Endothelial cell of umbilical vein (primary cell): ENCODE results near the gene CHSY1. TPM values are rescaled to one million over a fixed set of nuclear protein-coding genes. Genes with fewer than 3 reads are reported as not detected.

Source experiments
- BruUV-seq: library from RNA; stranded (reverse); fragments of 400-500 nt; replicated peaks from 2 replicates; lab custom pipeline; 2021; lab: Mats Ljungman, UMichigan
- CTCF ChIA-PET: fragments of 300-600, 350-600 bp; sonication (Branson Sonifier 250); formaldehyde crosslinking; loops from one replicate; lab custom pipeline; 2021; ENCODE audit warnings: antibody characterized with exemption, inconsistent platforms; lab: Charles Lee
- POLR2A ChIA-PET: fragments of 300-600, 350-600 bp; sonication (Branson Sonifier 250); formaldehyde crosslinking; loops from one replicate; lab custom pipeline; 2021; ENCODE audit warnings: antibody characterized with exemption, inconsistent platforms; lab: Charles Lee
- DNase-seq: peaks from one replicate; pipeline ENCODE4 v3.0.0-alpha.2; 2011; ENCODE audit warnings: low read depth, low spot score
- FAIRE-seq: peaks from 2 replicates; lab custom pipeline; 2011; peaks lifted over from hg19 to GRCh38; lab: Jason Lieb, UNC
- H2AFZ ChIP-seq: 2 replicates; pipeline ENCODE4 v1.6.0; 2012; ENCODE audit warnings: low read depth, low read length, control low read depth, inconsistent platforms
- H3K27ac ChIP-seq: 2 replicates; pipeline ENCODE4 v1.5.1; 2011; ENCODE audit warnings: low read depth, mild to moderate bottlenecking, control low read depth, low read length, moderate library complexity; ENCODE audit not compliant: insufficient read depth
- H3K27me3 ChIP-seq, 2 experiments: 2 replicates each; pipeline versions ENCODE4 v1.6.0 to v1.6.1; 2011; ENCODE audit warnings: low read length in 2 of 2, mixed read lengths in 1 of 2; ENCODE audit not compliant: control insufficient read depth in 2 of 2, insufficient read depth in 2 of 2
- H3K36me3 ChIP-seq, 2 experiments: 2 replicates in 1 of 2; 3 replicates in 1 of 2; pipeline ENCODE4 v1.5.1; 2011; ENCODE audit warnings: low read length in 2 of 2, mild to moderate bottlenecking in 1 of 2, moderate library complexity in 1 of 2; ENCODE audit not compliant: control insufficient read depth in 2 of 2, insufficient read depth in 2 of 2; ENCODE audit errors: extremely low read depth in 1 of 2
- H3K4me1 ChIP-seq: 3 replicates; pipeline ENCODE4 v1.5.1; 2011; ENCODE audit warnings: mild to moderate bottlenecking, low read length; ENCODE audit not compliant: control insufficient read depth, insufficient read depth; ENCODE audit errors: extremely low read depth
- H3K4me2 ChIP-seq: 2 replicates; pipeline ENCODE4 v1.6.1; 2011; ENCODE audit warnings: low read length, control low read depth, mixed read lengths; ENCODE audit not compliant: insufficient read depth
- H3K4me3 ChIP-seq, 3 experiments: fragments of 200-600 bp in 1 of 3; sonication (generic), shearing (Covaris generic) in 1 of 3; replicated peaks in 1 of 3; 2 replicates each; pipeline ENCODE4 v1.5.1; 2011 to 2016; ENCODE audit warnings: control low read depth in 3 of 3, low read length in 3 of 3, mild to moderate bottlenecking in 2 of 3, inconsistent platforms in 1 of 3, low read depth in 1 of 3, moderate library complexity in 1 of 3; ENCODE audit not compliant: insufficient read depth in 1 of 3
- H3K79me2 ChIP-seq: 2 replicates; pipeline ENCODE4 v1.6.0; 2012; ENCODE audit warnings: low read length, inconsistent platforms; ENCODE audit not compliant: control insufficient read depth, insufficient read depth
- H3K9ac ChIP-seq: replicated peaks from 2 replicates; pipeline ENCODE3; 2011; ENCODE audit warnings: low read length, control low read depth; ENCODE audit not compliant: insufficient read depth; ENCODE audit errors: extremely low read depth
- H3K9me1 ChIP-seq: replicated peaks from 3 replicates; pipeline ENCODE4 v1.6.0; 2011; ENCODE audit warnings: mild to moderate bottlenecking, low read length; ENCODE audit not compliant: control insufficient read depth, insufficient read depth; ENCODE audit errors: extremely low read depth
- H3K9me3 ChIP-seq: replicated peaks from 2 replicates; pipeline ENCODE4 v1.5.1; 2012; ENCODE audit warnings: low read length, inconsistent platforms; ENCODE audit not compliant: control insufficient read depth, insufficient read depth
- H4K20me1 ChIP-seq: replicated peaks from 2 replicates; pipeline ENCODE3; 2011; ENCODE audit warnings: mild to moderate bottlenecking, low read length; ENCODE audit not compliant: control insufficient read depth, insufficient read depth; ENCODE audit errors: extremely low read depth
- CTCF ChIP-seq, 2 donors: IDR thresholded peaks; 1 replicate in 1 of 2; 2 replicates in 1 of 2; pipeline ENCODE4 v1.5.1; 2011; ENCODE audit warnings: low read length in 2 of 2, mild to moderate bottlenecking in 2 of 2, moderate library complexity in 2 of 2, control low read depth in 1 of 2, inconsistent platforms in 1 of 2, low read depth in 1 of 2; ENCODE audit not compliant: insufficient read depth in 1 of 2; ENCODE audit errors: extremely low read depth in 1 of 2
- EZH2 ChIP-seq: IDR thresholded peaks from 2 replicates; pipeline ENCODE4 v1.6.1; 2012; ENCODE audit warnings: borderline replicate concordance, low read depth, mild to moderate bottlenecking, moderate library complexity, low read length, inconsistent platforms; ENCODE audit not compliant: severe bottlenecking
- FOS ChIP-seq: IDR thresholded peaks from 2 replicates; pipeline ENCODE4 v1.6.1; 2011; ENCODE audit warnings: mild to moderate bottlenecking, low read length, moderate library complexity, borderline replicate concordance; ENCODE audit not compliant: insufficient read depth
- GATA2 ChIP-seq: IDR thresholded peaks from 2 replicates; pipeline ENCODE4 v1.7.0; 2011; ENCODE audit warnings: low read depth, mild to moderate bottlenecking, moderate library complexity, mixed read lengths, low read length; ENCODE audit not compliant: insufficient read length, insufficient read depth
- JUN ChIP-seq: IDR thresholded peaks from 2 replicates; pipeline ENCODE4 v1.6.1; 2011; ENCODE audit warnings: borderline replicate concordance, low read depth; ENCODE audit not compliant: insufficient read length, insufficient read depth
- MAX ChIP-seq: IDR thresholded peaks from 2 replicates; pipeline ENCODE4 v1.6.1; 2011; ENCODE audit not compliant: insufficient read depth, insufficient read length
- MYC ChIP-seq: IDR thresholded peaks from one replicate; pipeline ENCODE4 v1.6.1; 2011; ENCODE audit warnings: mild to moderate bottlenecking, low read depth, low read length
- POLR2AphosphoS5 ChIP-seq: IDR thresholded peaks from 2 replicates; pipeline ENCODE4 v1.6.1; 2012; ENCODE audit warnings: low read depth, mild to moderate bottlenecking, control low read depth, low read length, moderate library complexity; ENCODE audit not compliant: insufficient read depth
- dilution Hi-C: fragments of 300-500 bp; cut with MboI; formaldehyde crosslinking; loops from one replicate; pipeline ENCODE4 v1.15.0; 2019; ENCODE audit warnings: low sequenced_read_pairs; ENCODE audit not compliant: extremely low pct_ligation_motif_present
- intact Hi-C: fragments of 100-400 bp; cut with micrococcal nuclease; formaldehyde crosslinking; loops from one replicate; pipeline ENCODE4 v1.10.0; 2022
- polyA plus RNA-seq, 4 experiments: library from polyadenylated mRNA; depleted of rRNA in 3 of 4; stranded (reverse) in 3 of 4; unstranded in 1 of 4; fragments of >200 nt; gene quantifications; 2 replicates each; pipeline versions ENCODE4 v1.2.1 to v1.2.3, GENCODE V29; 2011 to 2012; ENCODE audit warnings: missing spikeins in 1 of 4
- total RNA-seq: library from RNA; stranded (reverse); gene quantifications from 2 replicates; pipeline ENCODE4 v1.2.3, GENCODE V29; 2021

Gene CHSY1
- total and polyA plus RNA-seq, 2 donors (not counting 3 experiments of a cell fraction or from before 2014, with no cell fraction given), result 23.7 to 50.8 TPM

DNA sequence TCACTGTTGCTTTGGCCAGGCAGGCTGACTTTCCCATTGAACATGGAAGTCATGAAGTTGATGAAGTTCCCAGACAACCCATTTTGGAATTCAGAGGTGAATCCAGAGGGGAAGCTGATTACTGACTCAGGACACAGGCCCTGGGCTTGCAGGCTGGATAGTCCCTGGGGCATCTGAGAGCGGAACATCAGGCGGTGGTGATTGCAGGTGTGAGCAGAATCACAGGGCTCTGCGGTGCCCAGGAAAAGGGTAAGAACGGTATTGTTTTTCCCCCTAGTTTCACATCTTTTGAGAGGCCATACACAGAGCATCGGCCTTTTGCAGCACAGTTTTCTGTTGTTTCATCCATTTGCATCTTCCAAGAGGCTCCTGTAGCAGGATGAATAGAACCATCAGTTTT lies 104.7 kb downstream of the CHSY1 start:
- Histone ChIP-seq H3K9ac (no peak overlapping the region), H3K4me1 (peaks cover 4% of the 10 kb centered on the region), H3K36me3 (no peaks in the 10 kb centered on the region), H3K9me3 (no peaks in the 10 kb centered on the region), H3K79me2 (no peaks in the 10 kb centered on the region), H3K27ac (no peak overlapping the region), H3K9me1 (no peaks in the 10 kb centered on the region), H3K27me3 (no peaks in the 10 kb centered on the region), H4K20me1 (no peaks in the 10 kb centered on the region), H3K4me2 (no peak overlapping the region), H3K4me3 (no peak overlapping the region), H2AFZ (no peak overlapping the region)
- intact Hi-C loops, result no loop called here
- BruUV-seq, result no TSS peak
- FAIRE-seq (no peak), DNase-seq (no peak)
- ChIA-PET CTCF (interaction anchor here (1.6 kb wide), 1 partner anchor 9 kb away, joined by 7 read pairs; no protein-coding TSS in a partner anchor), POLR2A (no interaction called here)
- dilution Hi-C loops, result no loop called here
- no peak for TF ChIP-seq JUN
- TF ChIP-seq GATA2, result no peak
- TF ChIP-seq FOS, result no peak
- no peak for TF ChIP-seq MAX
- no peak for TF ChIP-seq POLR2AphosphoS5
- no peak for TF ChIP-seq EZH2

GRCh38 chr15:101146118-101146702 lies 105.6 kb downstream of the CHSY1 start:
- CTCF ChIA-PET, result interaction anchor here (1.6 kb wide), 1 partner anchor 10 kb away, joined by 7 read pairs; no protein-coding TSS in a partner anchor
- no peak for FAIRE-seq
- H3K9me3 ChIP-seq, result no peaks in the 10 kb centered on the region
- no TSS peak for BruUV-seq
- H3K4me1 ChIP-seq, result peaks cover 4% of the 10 kb centered on the region
- no peak overlapping the region for H3K27ac ChIP-seq
- POLR2A ChIA-PET, result no interaction called here
- H3K36me3 ChIP-seq, result no peaks in the 10 kb centered on the region
- no peaks in the 10 kb centered on the region for H3K27me3 ChIP-seq
- H4K20me1 ChIP-seq, result no peaks in the 10 kb centered on the region
- H2AFZ ChIP-seq, result no peak overlapping the region
- no peaks in the 10 kb centered on the region for H3K79me2 ChIP-seq
- DNase-seq, result no peak
- dilution Hi-C loops, result no loop called here
- H3K4me2 ChIP-seq, result no peak overlapping the region
- no peaks in the 10 kb centered on the region for H3K9me1 ChIP-seq
- TF ChIP-seq FOS (no peak), POLR2AphosphoS5 (no peak), MYC (no peak), EZH2 (no peak), JUN (no peak), CTCF (IDR thresholded peaks at IDR 0.05; ENCODE audit: extremely low read depth in 1 of 2, insufficient read depth in 1 of 2, low read depth in 1 of 2, low read length in 2 of 2) (no peak)
- no peak overlapping the region for H3K4me3 ChIP-seq
- no peak overlapping the region for H3K9ac ChIP-seq
- intact Hi-C loops, result no loop called here
